ENCODE measurements around the gene CA10. TPM values are rescaled to one million over a fixed set of nuclear protein-coding genes. Genes with fewer than 3 reads are reported as not detected.
A peak's percentile ranks its signal among the peaks of the same experiment; 100 is the strongest.

CA10 gene
- total RNA-seq, 2 experiments from 2014 or later: not detected

GRCh38 chr17:51643702-51644490 is 514.6 kb downstream of the CA10 start:
- ChIA-PET POLR2A (no interaction called here), CTCF (interaction anchor here (0.6 to 1.2 kb wide), 3 partner anchors 14 to 87 kb away, joined by 3 to 4 read pairs (median 3); no protein-coding TSS in a partner anchor)
- no peaks in the 10 kb centered on the region for H3K4me1 Mint-ChIP-seq
- H3K27ac Mint-ChIP-seq: no peak overlapping the region
- H3K9me3 Mint-ChIP-seq: no peaks in the 10 kb centered on the region
- H3K27me3 Mint-ChIP-seq: peaks cover 9% of the 10 kb centered on the region
- no peaks in the 10 kb centered on the region for H3K36me3 Mint-ChIP-seq (ENCODE audit: low read depth)
- no peak overlapping the region for H3K4me3 Mint-ChIP-seq
- no peak for DNase-seq

GRCh38 chr17:51642029-51642428 is 516.5 kb downstream of the CA10 start:
- POLR2A ChIA-PET: no interaction called here
- no peak for DNase-seq
- no peak overlapping the region for H3K27ac Mint-ChIP-seq
- H3K9me3 Mint-ChIP-seq: no peaks in the 10 kb centered on the region
- CTCF ChIA-PET: interaction anchor here (0.7 kb wide), 1 partner anchor 343 kb away, joined by 3 read pairs; no protein-coding TSS in a partner anchor
- peaks cover 9% of the 10 kb centered on the region for H3K27me3 Mint-ChIP-seq
- H3K4me1 Mint-ChIP-seq: no peaks in the 10 kb centered on the region
- no peak overlapping the region for H3K4me3 Mint-ChIP-seq
- H3K36me3 Mint-ChIP-seq (ENCODE audit: low read depth): no peaks in the 10 kb centered on the region

- peak; percentile 25 for DNase-seq
Observed at GRCh38 chr17:51640108-51640622, 518.3 kb downstream of the CA10 start.

GRCh38 chr17:51638971-51639370 is 519.5 kb downstream of the CA10 start:
- Mint-ChIP-seq H3K4me1 (no peaks in the 10 kb centered on the region), H3K4me3 (no peak overlapping the region), H3K9me3 (no peaks in the 10 kb centered on the region), H3K27me3 (peaks cover 9% of the 10 kb centered on the region), H3K36me3 (ENCODE audit: low read depth) (no peaks in the 10 kb centered on the region), H3K27ac (no peak overlapping the region)
- ChIA-PET CTCF (no interaction called here), POLR2A (no interaction called here)
- no peak for DNase-seq

More at GRCh38 chr17:51640108-51640622, 518.3 kb downstream of the CA10 start:
- peaks cover 9% of the 10 kb centered on the region for H3K27me3 Mint-ChIP-seq
- POLR2A ChIA-PET: no interaction called here
- no peak overlapping the region for H3K4me3 Mint-ChIP-seq
- H3K4me1 Mint-ChIP-seq: no peaks in the 10 kb centered on the region
- no peaks in the 10 kb centered on the region for H3K9me3 Mint-ChIP-seq
- no peaks in the 10 kb centered on the region for H3K36me3 Mint-ChIP-seq (ENCODE audit: low read depth)
- H3K27ac Mint-ChIP-seq: no peak overlapping the region
- CTCF ChIA-PET: no interaction called here

- peaks cover 11% of the 10 kb centered on the region for H3K27me3 Mint-ChIP-seq
- H3K27ac Mint-ChIP-seq: no peak overlapping the region
- no peak overlapping the region for H3K4me3 Mint-ChIP-seq
- no peak for DNase-seq
- H3K36me3 Mint-ChIP-seq (ENCODE audit: low read depth): no peaks in the 10 kb centered on the region
- no peaks in the 10 kb centered on the region for H3K4me1 Mint-ChIP-seq
- H3K9me3 Mint-ChIP-seq: no peaks in the 10 kb centered on the region
- POLR2A ChIA-PET: no interaction called here
- CTCF ChIA-PET: no interaction called here
Observed at GRCh38 chr17:51636291-51636690, 522.2 kb downstream of the CA10 start.

- Mint-ChIP-seq H3K36me3 (ENCODE audit: low read depth) (no peaks in the 10 kb centered on the region), H3K27ac (no peak overlapping the region), H3K4me1 (no peaks in the 10 kb centered on the region), H3K27me3 (peaks cover 13% of the 10 kb centered on the region), H3K4me3 (no peak overlapping the region), H3K9me3 (no peaks in the 10 kb centered on the region)
- CTCF ChIA-PET: interaction anchor here (0.9 kb wide), 1 partner anchor 14 kb away, joined by 3 read pairs; no protein-coding TSS in a partner anchor
- POLR2A ChIA-PET: no interaction called here
- DNase-seq: no peak
Observed at GRCh38 chr17:51630101-51630671, 528.3 kb downstream of the CA10 start.

- H3K4me1 Mint-ChIP-seq: no peaks in the 10 kb centered on the region
- POLR2A ChIA-PET: no interaction called here
- H3K36me3 Mint-ChIP-seq (ENCODE audit: low read depth): no peaks in the 10 kb centered on the region
- DNase-seq: no peak
- CTCF ChIA-PET: no interaction called here
- H3K27me3 Mint-ChIP-seq: peaks cover 15% of the 10 kb centered on the region
- H3K9me3 Mint-ChIP-seq: no peaks in the 10 kb centered on the region
- H3K27ac Mint-ChIP-seq: no peak overlapping the region
- H3K4me3 Mint-ChIP-seq: no peak overlapping the region
Observed at GRCh38 chr17:51629232-51629631, 529.3 kb downstream of the CA10 start.

GRCh38 chr17:51627779-51628178 is 530.7 kb downstream of the CA10 start:
- H3K4me3 Mint-ChIP-seq: no peak overlapping the region
- H3K27me3 Mint-ChIP-seq: peaks cover 17% of the 10 kb centered on the region
- CTCF ChIA-PET: no interaction called here

GRCh38 chr17:51618476-51618875 is 540.0 kb downstream of the CA10 start:
- no peak for DNase-seq
- Mint-ChIP-seq H3K27ac (no peak overlapping the region), H3K27me3 (peaks cover 6% of the 10 kb centered on the region), H3K4me1 (no peaks in the 10 kb centered on the region), H3K4me3 (no peak overlapping the region), H3K36me3 (ENCODE audit: low read depth) (no peaks in the 10 kb centered on the region), H3K9me3 (no peaks in the 10 kb centered on the region)
- CTCF ChIA-PET: interaction anchor here (0.5 to 1.3 kb wide), 2 partner anchors 182 to 299 kb away, joined by 3 read pairs; no protein-coding TSS in a partner anchor
- POLR2A ChIA-PET: no interaction called here

More at GRCh38 chr17:51627779-51628178, 530.7 kb downstream of the CA10 start:
- no peak for DNase-seq
- Mint-ChIP-seq H3K27ac (no peak overlapping the region), H3K4me1 (no peaks in the 10 kb centered on the region), H3K36me3 (ENCODE audit: low read depth) (no peaks in the 10 kb centered on the region), H3K9me3 (no peaks in the 10 kb centered on the region)
- POLR2A ChIA-PET: no interaction called here

- DNase-seq: no peak
- POLR2A ChIA-PET: no interaction called here
- H3K27ac Mint-ChIP-seq: no peak overlapping the region
- CTCF ChIA-PET: interaction anchor here (1.3 kb wide), 1 partner anchor 181 kb away, joined by 3 read pairs; no protein-coding TSS in a partner anchor
- H3K4me3 Mint-ChIP-seq: no peak overlapping the region
- H3K4me1 Mint-ChIP-seq: no peaks in the 10 kb centered on the region
- peaks cover 6% of the 10 kb centered on the region for H3K27me3 Mint-ChIP-seq
- H3K9me3 Mint-ChIP-seq: no peaks in the 10 kb centered on the region
- no peaks in the 10 kb centered on the region for H3K36me3 Mint-ChIP-seq (ENCODE audit: low read depth)
Observed at GRCh38 chr17:51617986-51618385, 540.5 kb downstream of the CA10 start.

- ChIA-PET POLR2A (no interaction called here), CTCF (no interaction called here)
- Mint-ChIP-seq H3K27ac (no peak overlapping the region), H3K4me1 (no peaks in the 10 kb centered on the region), H3K27me3 (peaks cover 6% of the 10 kb centered on the region), H3K4me3 (no peak overlapping the region), H3K36me3 (ENCODE audit: low read depth) (no peaks in the 10 kb centered on the region), H3K9me3 (no peaks in the 10 kb centered on the region)
- DNase-seq: no peak
Observed at GRCh38 chr17:51613255-51613654, 545.3 kb downstream of the CA10 start.

GRCh38 chr17:51612692-51613091 is 545.8 kb downstream of the CA10 start:
- Mint-ChIP-seq H3K4me3 (no peak overlapping the region), H3K9me3 (no peaks in the 10 kb centered on the region), H3K36me3 (ENCODE audit: low read depth) (no peaks in the 10 kb centered on the region), H3K4me1 (no peaks in the 10 kb centered on the region), H3K27ac (no peak overlapping the region), H3K27me3 (peaks cover 2% of the 10 kb centered on the region)
- DNase-seq: no peak
- ChIA-PET CTCF (no interaction called here), POLR2A (no interaction called here)

- H3K4me1 Mint-ChIP-seq: no peaks in the 10 kb centered on the region
- no peak overlapping the region for H3K27ac Mint-ChIP-seq
- H3K27me3 Mint-ChIP-seq: peaks cover 2% of the 10 kb centered on the region
- H3K36me3 Mint-ChIP-seq (ENCODE audit: low read depth): no peaks in the 10 kb centered on the region
- ChIA-PET CTCF (no interaction called here), POLR2A (no interaction called here)
- H3K9me3 Mint-ChIP-seq: no peaks in the 10 kb centered on the region
- no peak overlapping the region for H3K4me3 Mint-ChIP-seq
- DNase-seq: no peak
Observed at GRCh38 chr17:51611585-51611984, 546.9 kb downstream of the CA10 start.

Measured in activated CD4-positive, alpha-beta T cell treated with anti-CD3 and anti-CD28 coated beads, Interleukin-2, amount 10 ng/mL, durations not matched to agents 7 days and 5 days (primary cell).